Smooth muscle cell (in vitro differentiated cells): ENCODE data around the gene RABGAP1L. TPM values are rescaled to one million over a fixed set of nuclear protein-coding genes. Genes with fewer than 3 reads are reported as not detected.
"Not testable (repeated sequence)": the region's sequence is repeated elsewhere in the genome, so short reads cannot be mapped to it uniquely, and the experiment has no call there.

ENCODE experiments used
- DNase-seq: peaks from one replicate; lab custom pipeline; 2025; ENCODE audit not compliant: unreplicated experiment; lab: John Stamatoyannopoulos, UW
- H2AFZ ChIP-seq: fragments of 200-600 bp; sonication (generic); 2 replicates; pipeline ENCODE4 v1.6.0; 2016; ENCODE audit warnings: antibody characterized with exemption, low read depth, mild to moderate bottlenecking
- H3F3A ChIP-seq: fragments of 200-600 bp; sonication (generic); 2 replicates; pipeline ENCODE4 v1.6.0; 2017; ENCODE audit warnings: antibody characterized with exemption, low read depth
- H3K27ac ChIP-seq: fragments of 200-600 bp; sonication (generic); 2 replicates; pipeline ENCODE4 v1.5.1; 2016; ENCODE audit warnings: low read depth, mild to moderate bottlenecking
- H3K27me3 ChIP-seq: fragments of 200-600 bp; sonication (generic); 2 replicates; pipeline ENCODE4 v1.6.1; 2016; ENCODE audit warnings: low read depth, mild to moderate bottlenecking
- H3K36me3 ChIP-seq: fragments of 200-600 bp; sonication (generic); 2 replicates; pipeline ENCODE4 v1.5.1; 2016; ENCODE audit warnings: low read depth
- H3K4me1 ChIP-seq: fragments of 200-600 bp; sonication (generic); 2 replicates; pipeline ENCODE4 v1.5.1; 2016; ENCODE audit warnings: low read depth
- H3K4me2 ChIP-seq: fragments of 200-600 bp; sonication (generic); 2 replicates; pipeline ENCODE4 v1.6.0; 2016; ENCODE audit warnings: mild to moderate bottlenecking
- H3K4me3 ChIP-seq: fragments of 200-600 bp; sonication (generic); 2 replicates; pipeline ENCODE4 v1.5.1; 2016; ENCODE audit warnings: mild to moderate bottlenecking
- H3K79me2 ChIP-seq: fragments of 200-600 bp; sonication (generic); 2 replicates; pipeline ENCODE4 v1.6.0; 2016; ENCODE audit warnings: low read depth, mild to moderate bottlenecking
- H3K9ac ChIP-seq: fragments of 200-600 bp; sonication (generic); 2 replicates; pipeline ENCODE4 v1.6.0; 2016; ENCODE audit warnings: low read depth
- H3K9me3 ChIP-seq: fragments of 200-600 bp; sonication (generic); replicated peaks from 2 replicates; pipeline ENCODE4 v1.5.1; 2016; ENCODE audit warnings: low read depth
- H4K20me1 ChIP-seq: fragments of 200-600 bp; sonication (generic); 2 replicates; pipeline ENCODE4 v1.6.0; 2016; ENCODE audit warnings: low read depth
- CTCF ChIP-seq: fragments of 200-600 bp; sonication (generic); IDR thresholded peaks from 2 replicates; pipeline ENCODE4 v1.5.1; 2017; ENCODE audit warnings: borderline replicate concordance, mild to moderate bottlenecking, antibody characterized with exemption; ENCODE audit not compliant: insufficient read depth, poor library complexity, severe bottlenecking
- WGBS: methylation state at CpG from one replicate; pipeline ENCODE4 v1.1.7; 2016; ENCODE audit warnings: low lambda C conversion rate; 5-methylcytosine and 5-hydroxymethylcytosine counted together
- polyA plus RNA-seq: library from polyadenylated mRNA; unstranded; fragments of >200 nt; fragmentation: Nextera tagmentation; extraction: Ambion mirVana; gene quantifications from 2 replicates; pipeline ENCODE4 v1.2.1, GENCODE V29; 2016
- total RNA-seq: library from RNA; depleted of rRNA; stranded (reverse); fragments of >200 nt; gene quantifications from 2 replicates; pipeline ENCODE4 v1.2.3, GENCODE V29; 2014

The RABGAP1L gene
- total and polyA plus RNA-seq, 2 experiments from 2014 or later: 4.8 to 24.7 TPM

DNA sequence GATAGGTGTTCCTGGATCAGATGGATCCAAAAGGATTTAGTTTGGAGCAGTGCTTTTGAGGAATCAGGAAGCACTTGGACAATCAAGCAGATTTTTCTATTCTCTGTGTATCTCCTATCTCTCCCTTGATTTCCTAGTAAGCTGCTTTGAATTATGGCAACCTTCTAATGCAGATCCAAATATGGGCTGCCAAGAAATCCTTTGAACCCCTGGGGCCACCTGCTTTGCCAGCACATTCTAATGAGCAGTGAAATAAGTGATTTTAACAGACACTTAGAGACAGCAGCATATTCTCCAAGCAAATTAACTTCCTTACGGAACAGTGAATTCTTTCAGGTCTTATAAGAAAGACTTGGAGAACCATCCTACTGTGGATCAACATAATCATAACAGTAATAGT, 483.9 kb downstream of the RABGAP1L start:
- no peaks in the 10 kb centered on the region for H3K79me2 ChIP-seq
- H3K9me3 ChIP-seq: no peaks in the 10 kb centered on the region
- H3K4me3 ChIP-seq: no peak overlapping the region
- H3K4me1 ChIP-seq: no peaks in the 10 kb centered on the region
- no peak overlapping the region for H2AFZ ChIP-seq
- H3K9ac ChIP-seq: no peak overlapping the region
- WGBS: 93% methylated on average over 1 of the region's 1 CpG
- H3K27me3 ChIP-seq: no peaks in the 10 kb centered on the region
- no peak for TF ChIP-seq CTCF
- H3K4me2 ChIP-seq: no peak overlapping the region
- H3F3A ChIP-seq: no peaks in the 10 kb centered on the region
- H3K36me3 ChIP-seq: no peaks in the 10 kb centered on the region
- no peak for DNase-seq
- no peak overlapping the region for H3K27ac ChIP-seq
- no peaks in the 10 kb centered on the region for H4K20me1 ChIP-seq

DNA sequence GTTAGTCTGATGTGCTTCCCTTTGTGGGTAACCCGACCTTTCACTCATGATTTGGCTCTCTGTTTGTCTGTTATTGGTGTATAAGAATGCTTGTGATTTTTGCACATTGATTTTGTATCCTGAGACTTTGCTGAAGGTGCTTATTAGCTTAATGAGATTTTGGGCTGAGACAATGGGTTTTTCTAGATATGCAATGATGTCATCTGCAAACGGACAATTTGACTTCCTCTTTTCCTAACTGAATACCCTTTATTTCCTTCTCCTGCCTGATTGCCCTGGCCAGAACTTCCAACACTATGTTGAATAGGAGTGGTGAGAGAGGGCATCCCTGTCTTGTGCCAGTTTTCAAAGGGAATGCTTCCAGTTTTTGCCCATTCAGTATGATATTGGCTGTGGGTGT, 490.3 kb downstream of the RABGAP1L start:
- 91% methylated on average over 2 of the region's 2 CpGs for WGBS
- not testable (repeated sequence) for H3K9me3 ChIP-seq, H3K79me2 ChIP-seq, H3K9ac ChIP-seq, H3K4me3 ChIP-seq, H2AFZ ChIP-seq, H3K4me1 ChIP-seq, H3K36me3 ChIP-seq, H3K27me3 ChIP-seq, DNase-seq, H3F3A ChIP-seq, H4K20me1 ChIP-seq, H3K4me2 ChIP-seq, H3K27ac ChIP-seq

GRCh38 chr1:174652569-174653280, 493.4 kb downstream of the RABGAP1L start:
- WGBS: 47% methylated on average over 8 of the region's 8 CpGs
- H3K36me3 ChIP-seq: no peaks in the 10 kb centered on the region
- no peak overlapping the region for H3K4me3 ChIP-seq
- H3K27me3 ChIP-seq: no peaks in the 10 kb centered on the region
- H3K4me2 ChIP-seq: no peak overlapping the region
- DNase-seq: no peak
- no peaks in the 10 kb centered on the region for H3F3A ChIP-seq
- H3K9ac ChIP-seq: no peak overlapping the region
- no peak for TF ChIP-seq CTCF
- no peak overlapping the region for H2AFZ ChIP-seq
- no peaks in the 10 kb centered on the region for H4K20me1 ChIP-seq
- no peaks in the 10 kb centered on the region for H3K9me3 ChIP-seq
- H3K79me2 ChIP-seq: no peaks in the 10 kb centered on the region
- no peaks in the 10 kb centered on the region for H3K4me1 ChIP-seq
- no peak overlapping the region for H3K27ac ChIP-seq

- no peak overlapping the region for H3K4me2 ChIP-seq
- no peak overlapping the region for H3K4me3 ChIP-seq
- H3K4me1 ChIP-seq: no peaks in the 10 kb centered on the region
- H3K9ac ChIP-seq: no peak overlapping the region
- H4K20me1 ChIP-seq: no peaks in the 10 kb centered on the region
- no peaks in the 10 kb centered on the region for H3K36me3 ChIP-seq
- H3F3A ChIP-seq: no peaks in the 10 kb centered on the region
- H3K27ac ChIP-seq: no peak overlapping the region
- H2AFZ ChIP-seq: no peak overlapping the region
- H3K27me3 ChIP-seq: no peaks in the 10 kb centered on the region
- TF ChIP-seq CTCF: no peak
- H3K9me3 ChIP-seq: no peaks in the 10 kb centered on the region
- H3K79me2 ChIP-seq: no peaks in the 10 kb centered on the region
- no peak for DNase-seq
Observed at GRCh38 chr1:174654560-174654959, 495.2 kb downstream of the RABGAP1L start.
